PC-9 (cell line): ENCODE results near the gene PAM16.

Source experiments
- CTCF ChIP-seq: fragments of 200-600 bp; sonication (generic); conservative IDR thresholded peaks from 2 replicates; pipeline ENCODE4 v1.6.1; 2017; ENCODE audit warnings: mixed run types, antibody characterized with exemption, mild to moderate bottlenecking, moderate library complexity
- EZH2 ChIP-seq: fragments of 200-600 bp; sonication (generic); IDR thresholded peaks from 2 replicates; pipeline ENCODE4 v1.8.0; 2017; ENCODE audit warnings: antibody characterized with exemption, low read depth

DNA sequence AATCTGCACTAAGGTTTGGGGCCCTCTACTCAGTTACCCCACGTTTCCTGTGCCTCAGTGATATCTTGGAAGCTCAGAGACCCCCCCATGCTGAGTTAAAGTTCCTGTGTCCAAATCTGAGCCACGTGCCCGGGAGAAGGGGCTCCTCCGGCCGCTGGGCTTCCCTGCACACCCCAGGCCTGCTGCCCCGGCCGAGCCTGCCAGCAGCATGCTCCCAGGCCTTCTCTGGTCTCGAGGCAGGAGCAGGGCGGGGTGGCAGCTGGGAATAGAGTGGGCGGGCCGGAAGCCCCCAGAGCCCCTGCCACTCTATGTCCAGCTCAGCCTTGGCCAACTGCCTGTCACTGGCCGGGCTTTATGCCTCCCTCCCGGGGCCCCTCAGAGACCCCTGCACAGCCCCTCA is 14.9 kb upstream of the PAM16 start:
- TF ChIP-seq CTCF (no peak), EZH2 (no peak)
